GM19193 (cell line): ENCODE measurements around the gene GSN.

Experiments used
- POLR2A ChIP-seq: IDR thresholded peaks from 4 replicates; pipeline ENCODE4 v1.6.1; 2011; ENCODE audit not compliant: insufficient read depth, insufficient read length; ENCODE audit errors: extremely low read depth

The GSN gene

DNA sequence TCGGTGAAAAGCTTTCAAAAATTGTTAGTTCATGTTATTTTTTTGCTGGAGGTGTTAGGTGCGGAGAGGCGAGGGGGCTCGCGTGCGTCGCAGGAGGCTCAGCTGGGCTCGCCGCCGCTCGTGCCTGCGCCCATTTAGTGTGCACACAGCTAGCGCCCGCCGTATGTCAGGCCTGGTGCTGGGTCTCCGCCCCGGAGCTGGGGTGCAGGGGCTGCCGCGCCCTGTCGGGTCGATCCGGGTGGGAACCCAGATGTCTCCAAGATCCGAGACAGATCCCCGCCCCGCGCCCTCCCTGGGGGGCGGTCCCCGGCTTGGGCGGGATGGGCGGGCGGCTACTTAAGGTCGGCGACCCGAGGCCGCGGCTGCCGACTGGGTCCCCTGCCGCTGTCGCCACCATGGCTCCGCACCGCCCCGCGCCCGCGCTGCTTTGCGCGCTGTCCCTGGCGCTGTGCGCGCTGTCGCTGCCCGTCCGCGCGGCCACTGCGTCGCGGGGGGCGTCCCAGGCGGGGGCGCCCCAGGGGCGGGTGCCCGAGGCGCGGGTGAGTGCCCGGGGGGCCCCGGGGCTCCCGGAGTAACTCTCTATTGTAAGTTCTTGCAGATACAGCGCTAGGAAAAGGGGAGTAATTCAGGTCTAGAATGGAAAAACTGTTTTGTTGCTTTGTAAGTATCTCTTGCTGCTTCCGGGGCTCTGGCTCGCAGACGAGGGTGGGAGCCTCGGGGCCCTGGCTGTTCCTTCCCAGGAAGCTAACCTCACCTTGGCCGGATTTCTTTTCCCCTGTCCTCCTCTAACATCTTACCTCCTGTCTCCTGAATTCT, 31.7 kb downstream of the GSN start:
- no peak for TF ChIP-seq POLR2A

DNA sequence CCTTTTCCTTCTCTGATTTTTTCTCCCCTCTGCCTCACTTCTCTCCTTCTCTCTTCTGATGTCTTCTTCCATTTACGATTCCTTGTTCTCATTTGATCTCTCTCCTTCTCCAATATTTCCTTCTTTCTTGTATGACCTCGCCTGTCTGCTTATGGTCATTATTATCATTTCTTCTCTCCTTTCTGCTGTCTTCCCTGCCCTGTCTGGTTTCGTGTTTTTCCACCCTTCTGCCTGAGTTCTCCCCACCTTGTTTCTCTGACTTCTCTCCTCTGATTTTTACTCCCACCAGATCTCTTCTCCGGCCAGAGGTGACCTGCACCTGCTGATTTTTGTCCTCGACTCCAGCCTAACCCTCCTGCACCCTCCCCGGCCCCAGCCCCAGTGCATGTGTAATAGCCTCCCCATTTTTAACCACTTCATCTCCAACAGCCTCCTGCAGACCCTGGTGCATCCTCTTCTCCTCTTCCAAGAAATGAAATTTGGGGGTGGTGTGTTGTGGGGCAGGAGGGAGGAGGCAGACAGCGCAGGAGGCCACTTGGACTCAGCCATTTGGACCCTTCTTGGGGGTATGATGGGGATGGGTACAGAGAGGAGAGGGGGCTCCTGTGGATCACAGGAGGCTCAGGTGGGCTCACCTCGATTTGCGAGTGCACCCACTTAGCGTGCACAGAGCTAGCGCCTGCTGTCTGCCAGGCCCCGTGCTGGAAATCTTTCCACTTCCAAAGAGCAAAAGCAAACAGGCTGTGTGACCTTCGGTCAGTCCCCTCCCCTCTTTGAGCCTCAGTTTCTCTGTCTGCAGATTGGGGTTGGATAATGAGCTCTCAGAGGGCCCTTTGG, 32.5 kb downstream of the GSN start:
- no peak for TF ChIP-seq POLR2A

DNA sequence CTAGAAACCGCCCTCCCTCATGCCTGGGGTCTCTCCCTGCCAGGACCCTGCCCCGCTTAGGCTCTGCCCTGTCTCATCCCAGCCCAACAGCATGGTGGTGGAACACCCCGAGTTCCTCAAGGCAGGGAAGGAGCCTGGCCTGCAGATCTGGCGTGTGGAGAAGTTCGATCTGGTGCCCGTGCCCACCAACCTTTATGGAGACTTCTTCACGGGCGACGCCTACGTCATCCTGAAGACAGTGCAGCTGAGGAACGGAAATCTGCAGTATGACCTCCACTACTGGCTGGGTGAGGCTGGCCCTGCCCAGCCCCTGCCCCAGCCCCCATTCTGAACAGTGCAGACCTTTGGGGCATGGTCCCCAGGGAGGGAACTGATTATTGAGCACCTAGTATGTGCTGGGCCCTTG, 33.9 kb downstream of the GSN start:
- TF ChIP-seq POLR2A = no peak

DNA sequence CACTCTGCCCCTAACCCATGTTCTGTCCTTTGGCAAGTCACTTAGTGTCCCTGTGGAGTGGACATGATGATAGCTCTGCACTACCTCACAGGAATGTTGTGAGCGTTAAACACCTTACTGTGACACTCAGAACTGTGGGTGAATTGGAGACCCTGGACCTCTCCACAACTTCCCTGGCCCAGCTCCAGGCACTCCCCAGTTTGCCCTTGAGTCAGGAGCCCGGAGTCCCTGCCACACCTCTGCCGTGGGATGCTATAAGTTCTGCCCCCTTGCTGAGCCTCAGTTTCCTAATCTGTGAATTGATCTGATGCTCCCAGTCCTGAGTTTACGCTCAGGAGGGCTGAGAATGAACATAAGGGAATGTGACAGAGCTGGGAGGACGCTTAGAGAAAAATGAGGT, 34.4 kb downstream of the GSN start:
- no peak for TF ChIP-seq POLR2A

DNA sequence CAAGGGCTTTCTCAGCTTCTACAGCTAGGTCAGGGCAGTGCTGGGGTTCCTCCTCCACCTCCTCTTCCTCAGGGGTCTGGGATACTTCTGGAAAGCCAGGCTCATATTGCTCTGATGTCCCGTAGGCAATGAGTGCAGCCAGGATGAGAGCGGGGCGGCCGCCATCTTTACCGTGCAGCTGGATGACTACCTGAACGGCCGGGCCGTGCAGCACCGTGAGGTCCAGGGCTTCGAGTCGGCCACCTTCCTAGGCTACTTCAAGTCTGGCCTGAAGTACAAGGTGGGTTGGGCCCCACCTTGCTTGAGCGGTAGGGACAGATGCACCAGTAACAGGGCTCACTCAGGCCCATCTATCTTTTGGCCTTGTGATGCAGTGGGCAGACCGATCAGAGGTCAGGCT, 34.8 kb downstream of the GSN start:
- TF ChIP-seq POLR2A = no peak

DNA sequence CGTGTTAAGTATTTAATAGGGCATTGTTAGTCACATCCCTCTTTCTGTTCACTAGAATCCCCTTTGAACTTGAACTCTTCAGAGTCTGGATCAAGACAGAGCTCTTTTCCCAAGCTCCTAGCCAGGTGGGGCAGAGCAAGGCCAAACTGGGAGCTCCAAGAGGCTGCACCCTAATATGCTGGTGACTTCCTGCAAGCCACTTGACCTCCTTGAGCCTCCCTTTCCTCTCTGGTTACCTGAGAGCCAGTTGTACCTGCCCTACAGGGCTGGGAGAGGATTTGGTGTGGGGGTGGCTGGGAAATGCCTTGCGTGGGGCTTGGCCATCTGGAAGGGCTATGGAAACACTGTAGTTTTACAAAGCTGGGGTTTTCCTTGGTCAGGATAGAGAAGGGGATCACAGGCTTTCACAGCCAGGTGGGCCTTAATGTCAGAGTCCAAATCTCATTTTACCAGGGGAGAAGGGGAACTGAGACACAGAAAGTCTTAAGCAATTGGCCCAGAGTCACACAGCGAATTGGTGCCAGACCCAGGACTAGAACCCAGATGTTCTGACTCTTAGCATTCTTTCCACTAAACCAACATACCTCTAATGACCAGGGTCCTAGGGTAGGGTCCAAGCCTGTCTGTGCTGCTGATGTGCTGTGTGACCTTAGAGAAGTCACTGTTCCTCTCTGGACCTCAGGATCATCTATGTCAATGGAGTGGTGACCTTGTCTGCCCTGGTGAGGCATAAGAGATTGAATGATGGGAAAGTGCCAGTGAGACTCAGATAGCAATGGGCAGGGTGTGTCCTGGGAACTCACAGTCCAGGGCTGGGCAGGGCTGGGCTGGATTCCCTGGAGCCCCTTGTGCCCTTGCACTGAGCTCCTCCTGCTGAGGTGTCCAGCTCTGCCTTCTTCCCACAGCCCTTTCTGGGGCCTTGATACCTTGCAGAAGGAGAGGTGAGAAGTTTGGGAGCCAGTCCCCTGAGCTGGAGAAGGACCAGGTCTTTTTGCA, 35.8 kb downstream of the GSN start:
- TF ChIP-seq POLR2A = no peak

DNA sequence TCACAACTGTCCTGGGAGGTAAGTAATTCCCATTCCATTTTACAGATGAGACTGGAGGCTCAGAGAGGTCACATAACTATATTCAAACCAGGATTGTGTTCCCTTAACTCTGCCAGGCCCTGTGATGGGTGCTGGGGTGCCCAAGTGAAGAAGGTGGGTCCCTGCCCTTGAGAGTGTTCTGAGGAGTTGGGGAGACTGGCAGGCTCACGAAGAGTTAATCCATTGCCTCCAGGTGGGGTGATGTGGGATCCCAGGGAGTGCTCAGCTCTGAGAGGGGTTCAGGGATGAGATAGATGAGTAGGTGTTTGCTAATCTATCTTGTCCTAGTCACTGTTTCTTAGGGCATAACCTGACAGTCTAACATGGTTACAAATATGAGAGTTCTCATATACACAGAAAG, 36.7 kb downstream of the GSN start:
- TF ChIP-seq POLR2A = no peak

DNA sequence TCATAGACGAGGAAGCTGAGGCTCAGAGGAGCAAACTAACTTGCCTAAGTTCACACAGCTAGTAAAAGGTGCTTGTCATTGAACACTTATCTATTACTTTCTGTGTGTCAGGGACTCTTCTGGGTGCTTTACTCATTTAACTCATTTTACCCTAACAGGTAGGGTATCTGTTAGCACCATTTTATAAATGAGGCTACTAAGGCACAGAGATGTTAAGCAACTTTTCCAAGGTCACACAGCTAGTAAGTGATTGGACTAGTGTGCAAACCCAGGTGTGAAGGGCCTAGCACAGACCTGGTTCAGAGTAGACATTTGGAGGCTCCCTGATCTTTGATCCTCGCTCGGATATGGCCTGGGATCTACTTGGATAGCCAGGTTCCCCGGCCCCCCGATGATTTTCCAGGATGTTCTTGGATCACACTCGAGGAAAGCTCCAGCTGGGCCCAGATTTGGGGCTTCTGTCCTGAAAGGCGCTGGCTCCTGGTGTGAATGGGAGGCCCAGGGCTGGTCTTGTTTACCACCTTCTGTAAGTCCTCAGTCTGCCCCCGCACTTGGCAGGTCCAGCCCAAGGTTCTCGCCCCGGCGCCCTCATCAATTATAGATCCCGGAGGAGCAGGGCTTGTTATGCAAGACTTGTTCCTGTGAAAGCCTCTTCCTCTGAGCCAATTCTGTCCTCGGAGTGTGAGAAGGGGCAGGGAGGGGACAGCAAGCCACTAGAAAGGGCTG, 37.5 kb downstream of the GSN start:
- TF ChIP-seq POLR2A = no peak

DNA sequence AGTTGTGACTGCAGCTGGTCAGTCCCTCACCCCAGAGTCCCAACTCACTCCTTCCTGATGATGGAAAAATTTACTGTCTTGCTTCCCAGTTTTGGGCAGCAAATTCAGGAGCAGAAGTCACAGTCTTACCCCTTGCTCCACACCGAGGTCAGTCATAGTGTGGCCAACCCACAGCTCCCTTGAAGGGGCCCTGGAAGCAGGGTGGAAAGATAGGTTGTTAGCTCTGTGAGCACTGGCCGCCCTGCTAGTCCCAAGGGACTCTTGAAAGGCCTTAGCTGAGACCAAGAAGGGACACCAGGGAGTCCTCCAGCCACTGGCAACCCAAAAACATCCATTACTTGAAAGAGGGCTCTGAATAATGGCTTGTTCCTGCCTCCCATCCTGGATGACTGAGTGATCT, 40.0 kb downstream of the GSN start:
- TF ChIP-seq POLR2A = no peak

DNA sequence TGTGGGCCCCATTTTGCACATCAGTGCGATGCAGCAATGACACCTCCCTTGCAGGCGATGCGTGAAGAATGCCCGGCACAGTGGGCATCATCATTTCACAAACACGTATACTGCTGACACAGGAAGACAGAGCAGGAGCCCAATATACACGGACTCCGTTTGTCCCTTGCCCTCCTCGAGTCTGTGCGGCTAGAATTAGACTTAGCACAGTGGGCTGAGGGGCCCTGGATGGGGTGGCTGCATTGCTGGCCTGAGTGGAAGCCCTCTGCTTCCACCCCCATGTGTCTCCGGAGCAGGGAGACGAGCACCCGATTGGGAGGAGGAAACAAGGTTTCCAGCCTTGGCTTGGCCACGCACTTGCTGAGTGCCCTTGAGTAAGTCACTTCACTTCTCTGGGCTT, 40.8 kb downstream of the GSN start:
- TF ChIP-seq POLR2A = no peak

DNA sequence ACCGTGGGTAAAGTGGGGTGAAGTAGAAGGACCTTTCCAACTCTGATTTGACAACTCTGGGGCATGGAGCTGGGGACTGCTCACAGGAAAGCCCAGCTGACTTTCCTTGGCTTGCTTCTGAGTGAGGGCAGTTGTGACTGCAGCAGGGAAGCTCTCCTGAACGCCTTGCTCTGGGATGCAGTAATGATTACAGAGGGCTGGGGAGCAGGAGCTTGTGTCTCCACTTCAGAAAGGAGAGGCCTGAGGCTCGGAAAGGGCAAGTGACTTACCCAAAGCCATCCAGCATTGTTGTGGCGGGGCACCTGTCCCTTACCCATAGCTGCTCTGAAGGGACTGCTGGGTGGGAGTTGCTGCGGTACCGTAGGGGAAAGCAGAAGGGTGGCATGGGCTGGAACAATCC, 41.2 kb downstream of the GSN start:
- TF ChIP-seq POLR2A = no peak

DNA sequence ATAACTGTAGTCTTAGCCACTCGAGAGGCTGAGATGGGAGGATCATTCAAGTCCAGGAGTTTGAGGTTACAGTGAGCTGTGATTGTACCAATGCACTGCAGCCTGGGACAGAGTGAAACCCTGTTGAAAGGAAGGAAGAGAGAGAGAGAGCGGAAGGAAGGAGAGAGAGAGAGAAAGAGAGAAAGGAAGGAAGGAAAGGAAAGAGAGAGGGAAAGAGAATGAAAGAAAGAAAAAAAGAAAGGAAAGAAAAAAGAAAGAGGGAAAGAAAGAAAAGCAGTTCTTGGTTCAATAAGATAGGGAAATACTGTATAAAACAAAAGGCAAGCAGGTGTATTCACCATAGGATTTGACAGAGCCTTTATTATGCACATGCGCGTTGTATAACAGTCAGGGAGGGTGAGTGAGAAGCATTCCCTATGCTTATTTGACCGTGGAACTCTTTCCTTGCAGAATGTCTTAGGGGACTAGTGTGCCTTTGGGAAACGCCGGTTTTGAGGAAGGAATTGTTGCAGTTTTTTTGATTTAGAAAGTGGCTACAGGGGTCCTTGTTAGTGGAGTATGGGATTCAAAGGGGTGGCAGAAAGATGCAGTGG, 42.0 kb downstream of the GSN start:
- TF ChIP-seq POLR2A = no peak

DNA sequence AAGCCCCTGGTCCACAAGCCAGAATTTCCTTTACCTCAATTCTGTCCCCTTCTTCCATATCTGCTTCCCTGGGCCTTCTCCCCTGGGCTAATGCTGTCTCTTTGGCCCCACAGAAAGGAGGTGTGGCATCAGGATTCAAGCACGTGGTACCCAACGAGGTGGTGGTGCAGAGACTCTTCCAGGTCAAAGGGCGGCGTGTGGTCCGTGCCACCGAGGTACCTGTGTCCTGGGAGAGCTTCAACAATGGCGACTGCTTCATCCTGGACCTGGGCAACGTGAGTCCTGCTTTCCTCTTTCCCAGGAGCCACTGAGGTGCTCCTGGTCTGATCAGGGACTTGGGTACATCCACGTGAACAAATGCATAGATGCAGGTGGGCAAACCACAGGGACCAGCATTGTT, 42.6 kb downstream of the GSN start:
- no peak for TF ChIP-seq POLR2A

DNA sequence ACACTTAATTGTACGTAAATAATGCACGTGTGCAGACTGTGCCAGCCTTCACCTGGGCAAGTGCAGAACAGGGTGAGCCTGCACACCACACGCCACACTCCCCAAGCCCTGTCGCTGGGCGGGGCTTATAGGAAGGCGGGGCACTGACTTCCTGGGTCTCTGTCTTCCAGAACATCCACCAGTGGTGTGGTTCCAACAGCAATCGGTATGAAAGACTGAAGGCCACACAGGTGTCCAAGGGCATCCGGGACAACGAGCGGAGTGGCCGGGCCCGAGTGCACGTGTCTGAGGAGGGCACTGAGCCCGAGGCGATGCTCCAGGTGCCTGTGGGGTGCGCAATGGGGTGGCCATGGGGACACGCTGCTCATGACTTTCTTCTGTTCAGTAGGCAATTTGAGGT, 44.2 kb downstream of the GSN start:
- no peak for TF ChIP-seq POLR2A
